Smooth muscle cell of the pulmonary artery (primary cell): ENCODE data around the gene TDRD7. TPM values are rescaled to one million over a fixed set of nuclear protein-coding genes. Genes with fewer than 3 reads are reported as not detected.

Experiments used
- total RNA-seq: library from RNA; depleted of rRNA; stranded (reverse); fragments of >200 nt; gene quantifications from 2 replicates; pipeline ENCODE4 v1.2.3, GENCODE V29; 2014

Gene TDRD7
- 9.2 and 9.8 TPM in 2 replicates for total RNA-seq

GRCh38 chr9:97411789-97412625, at the start of gene TDRD7:
Gene TDRD7, plus strand, starts transcription at chr9:97412096. Its CDS starts 16,370 bp downstream, at chr9:97428466.

GRCh38 chr9:97501177-97501971, 89.5 kb downstream of the TDRD7 start, which contains the start of gene TMOD1:
Gene TMOD1, plus strand, starts transcription at chr9:97501666. Its CDS starts 22,523 bp downstream, at chr9:97524189.

Other genes with a start within 250 kb of the TDRD7 start
- 0.76 and 2.4 TPM in 2 replicates for gene CCDC180, start 104.4 kb upstream of the TDRD7 start, total RNA-seq
- gene TMOD1, start 89.6 kb downstream of the TDRD7 start, total RNA-seq, result 0.69 and 1.1 TPM in 2 replicates
- 17.3 and 21.4 TPM in 2 replicates for gene TSTD2, start 221.3 kb downstream of the TDRD7 start, total RNA-seq
- 34.8 and 37.2 TPM in 2 replicates for gene NCBP1, start 221.7 kb downstream of the TDRD7 start, total RNA-seq